ENCODE results near the gene MSH5. TPM values are rescaled to one million over a fixed set of nuclear protein-coding genes. Genes with fewer than 3 reads are reported as not detected.

The MSH5 gene
- total and polyA plus RNA-seq, 9 of the 15 experiments (the other 6 are each of a cell fraction or from before 2014, with no cell fraction given): 12.5 to 104 (median 46.6) TPM

DNA sequence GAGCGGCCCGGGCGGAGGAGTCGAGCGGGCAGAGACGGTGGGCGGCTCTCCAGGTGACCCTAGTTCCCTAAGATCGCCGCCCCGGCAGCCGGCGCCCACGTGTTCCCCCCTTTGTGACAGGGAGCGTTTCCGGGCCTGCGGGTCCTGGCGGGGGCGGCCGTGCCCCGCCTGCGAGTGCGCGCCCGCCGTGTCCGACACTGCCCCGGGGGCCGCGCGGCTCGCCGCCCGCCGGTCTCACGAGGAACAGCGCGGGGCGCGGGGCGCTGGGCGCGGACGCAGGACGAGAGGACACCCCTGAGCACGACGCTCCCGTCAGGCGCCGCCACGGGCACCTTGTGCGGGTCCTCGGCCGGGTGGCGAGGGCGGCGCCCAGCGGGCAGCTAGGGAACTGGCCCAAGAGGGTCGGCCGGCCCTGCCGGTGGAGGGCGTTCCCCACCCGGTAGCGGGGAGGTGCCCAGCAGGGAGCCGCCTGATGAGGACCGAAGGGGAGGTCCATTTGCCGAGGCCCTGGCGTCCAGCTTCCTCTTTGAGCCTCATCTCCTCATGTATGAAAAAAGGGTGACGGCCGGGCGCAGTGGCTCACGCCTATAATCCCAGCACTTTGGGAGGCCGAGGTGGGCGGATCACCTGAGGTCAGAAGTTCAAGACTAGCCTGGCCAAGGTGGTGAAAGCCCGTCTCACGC lies 56.0 kb downstream of the MSH5 start, which contains the start of gene VARS1 (continued):
- TF ChIP-seq SLC30A9 (CRISPR knock-in tag; IDR thresholded peaks at IDR 0.05) (0 out of 2 replicates have a peak, but pooled peaks have one; percentile 55), CXXC5 (CRISPR knock-in tag; IDR thresholded peaks at IDR 0.05) (peak; percentile 91), NR1H2 (CRISPR knock-in tag; IDR thresholded peaks at IDR 0.05) (peak; percentile 96), YBX1 (IDR thresholded peaks at IDR 0.05) (no peak), GATAD2A (IDR thresholded peaks at IDR 0.05) (peak; percentile 72), ZNF436 (CRISPR knock-in tag; IDR thresholded peaks at IDR 0.05) (peak; percentile 65), ZNF24 (IDR thresholded peaks at IDR 0.05) (peak; percentile 78), HDGF (IDR thresholded peaks at IDR 0.05) (peak; percentile 94; the same call in 1 of the 2 replicates), GTF2E2 (tag; IDR thresholded peaks at IDR 0.05) (peak; percentile 96; the same call in 1 of the 2 replicates), TCFL5 (CRISPR knock-in tag; conservative IDR thresholded peaks at IDR 0.05) (no peak), SETDB1 (IDR thresholded peaks at IDR 0.05; ENCODE audit: low read length) (no peak), RNF2 (IDR thresholded peaks at IDR 0.05) (peak; percentile 93), ZNF347 (CRISPR knock-in tag; IDR thresholded peaks at IDR 0.05; ENCODE audit: low read depth) (no peak), ZFX (CRISPR knock-in tag; IDR thresholded peaks at IDR 0.05) (peak; percentile 66), ZNF431 (CRISPR knock-in tag; IDR thresholded peaks at IDR 0.05) (0 out of 2 replicates have a peak, but pooled peaks have one; percentile 69), TRIM28 (IDR thresholded peaks at IDR 0.05) (peak; percentile 86), GABPB1 (CRISPR knock-in tag; IDR thresholded peaks at IDR 0.05) (peak; percentile 79; the same call in 1 of the 2 replicates), E2F3 (CRISPR knock-in tag; IDR thresholded peaks at IDR 0.05) (peak; percentile 89)
- TF ChIP-seq, protein P1, sequence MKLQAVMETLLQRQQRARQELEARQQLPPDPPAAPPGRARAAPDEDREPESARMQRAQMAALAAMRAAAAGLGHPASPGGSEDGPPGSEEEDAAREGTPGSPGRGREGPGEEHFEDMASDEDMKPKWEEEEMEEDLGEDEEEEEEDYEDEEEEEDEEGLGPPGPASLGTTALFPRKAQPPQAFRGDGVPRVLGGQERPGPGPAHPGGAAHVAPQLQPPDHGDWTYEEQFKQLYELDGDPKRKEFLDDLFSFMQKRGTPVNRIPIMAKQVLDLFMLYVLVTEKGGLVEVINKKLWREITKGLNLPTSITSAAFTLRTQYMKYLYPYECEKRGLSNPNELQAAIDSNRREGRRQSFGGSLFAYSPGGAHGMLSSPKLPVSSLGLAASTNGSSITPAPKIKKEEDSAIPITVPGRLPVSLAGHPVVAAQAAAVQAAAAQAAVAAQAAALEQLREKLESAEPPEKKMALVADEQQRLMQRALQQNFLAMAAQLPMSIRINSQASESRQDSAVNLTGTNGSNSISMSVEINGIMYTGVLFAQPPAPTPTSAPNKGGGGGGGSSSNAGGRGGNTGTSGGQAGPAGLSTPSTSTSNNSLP (IDR thresholded peaks at IDR 0.05; ENCODE audit: borderline replicate concordance, low read depth, low read length): peak; percentile 28; the same call in 1 of the 2 replicates
- TF ChIP-seq, protein P2, sequence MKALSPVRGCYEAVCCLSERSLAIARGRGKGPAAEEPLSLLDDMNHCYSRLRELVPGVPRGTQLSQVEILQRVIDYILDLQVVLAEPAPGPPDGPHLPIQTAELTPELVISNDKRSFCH (CRISPR knock-in tag; IDR thresholded peaks at IDR 0.05): no peak
- TF ChIP-seq, protein P2 (tag; IDR thresholded peaks at IDR 0.05): peak; percentile 98
- TF ChIP-seq, protein P3, sequence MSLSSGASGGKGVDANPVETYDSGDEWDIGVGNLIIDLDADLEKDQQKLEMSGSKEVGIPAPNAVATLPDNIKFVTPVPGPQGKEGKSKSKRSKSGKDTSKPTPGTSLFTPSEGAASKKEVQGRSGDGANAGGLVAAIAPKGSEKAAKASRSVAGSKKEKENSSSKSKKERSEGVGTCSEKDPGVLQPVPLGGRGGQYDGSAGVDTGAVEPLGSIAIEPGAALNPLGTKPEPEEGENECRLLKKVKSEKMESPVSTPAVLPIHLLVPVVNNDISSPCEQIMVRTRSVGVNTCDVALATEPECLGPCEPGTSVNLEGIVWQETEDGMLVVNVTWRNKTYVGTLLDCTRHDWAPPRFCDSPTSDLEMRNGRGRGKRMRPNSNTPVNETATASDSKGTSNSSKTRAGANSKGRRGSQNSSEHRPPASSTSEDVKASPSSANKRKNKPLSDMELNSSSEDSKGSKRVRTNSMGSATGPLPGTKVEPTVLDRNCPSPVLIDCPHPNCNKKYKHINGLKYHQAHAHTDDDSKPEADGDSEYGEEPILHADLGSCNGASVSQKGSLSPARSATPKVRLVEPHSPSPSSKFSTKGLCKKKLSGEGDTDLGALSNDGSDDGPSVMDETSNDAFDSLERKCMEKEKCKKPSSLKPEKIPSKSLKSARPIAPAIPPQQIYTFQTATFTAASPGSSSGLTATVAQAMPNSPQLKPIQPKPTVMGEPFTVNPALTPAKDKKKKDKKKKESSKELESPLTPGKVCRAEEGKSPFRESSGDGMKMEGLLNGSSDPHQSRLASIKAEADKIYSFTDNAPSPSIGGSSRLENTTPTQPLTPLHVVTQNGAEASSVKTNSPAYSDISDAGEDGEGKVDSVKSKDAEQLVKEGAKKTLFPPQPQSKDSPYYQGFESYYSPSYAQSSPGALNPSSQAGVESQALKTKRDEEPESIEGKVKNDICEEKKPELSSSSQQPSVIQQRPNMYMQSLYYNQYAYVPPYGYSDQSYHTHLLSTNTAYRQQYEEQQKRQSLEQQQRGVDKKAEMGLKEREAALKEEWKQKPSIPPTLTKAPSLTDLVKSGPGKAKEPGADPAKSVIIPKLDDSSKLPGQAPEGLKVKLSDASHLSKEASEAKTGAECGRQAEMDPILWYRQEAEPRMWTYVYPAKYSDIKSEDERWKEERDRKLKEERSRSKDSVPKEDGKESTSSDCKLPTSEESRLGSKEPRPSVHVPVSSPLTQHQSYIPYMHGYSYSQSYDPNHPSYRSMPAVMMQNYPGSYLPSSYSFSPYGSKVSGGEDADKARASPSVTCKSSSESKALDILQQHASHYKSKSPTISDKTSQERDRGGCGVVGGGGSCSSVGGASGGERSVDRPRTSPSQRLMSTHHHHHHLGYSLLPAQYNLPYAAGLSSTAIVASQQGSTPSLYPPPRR (CRISPR knock-in tag; IDR thresholded peaks at IDR 0.05; ENCODE audit: borderline replicate concordance): peak; percentile 95
- TF ChIP-seq, protein P4, sequence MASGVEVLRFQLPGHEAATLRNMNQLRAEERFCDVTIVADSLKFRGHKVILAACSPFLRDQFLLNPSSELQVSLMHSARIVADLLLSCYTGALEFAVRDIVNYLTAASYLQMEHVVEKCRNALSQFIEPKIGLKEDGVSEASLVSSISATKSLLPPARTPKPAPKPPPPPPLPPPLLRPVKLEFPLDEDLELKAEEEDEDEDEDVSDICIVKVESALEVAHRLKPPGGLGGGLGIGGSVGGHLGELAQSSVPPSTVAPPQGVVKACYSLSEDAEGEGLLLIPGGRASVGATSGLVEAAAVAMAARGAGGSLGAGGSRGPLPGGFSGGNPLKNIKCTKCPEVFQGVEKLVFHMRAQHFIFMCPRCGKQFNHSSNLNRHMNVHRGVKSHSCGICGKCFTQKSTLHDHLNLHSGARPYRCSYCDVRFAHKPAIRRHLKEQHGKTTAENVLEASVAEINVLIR (CRISPR knock-in tag; IDR thresholded peaks at IDR 0.05): 0 out of 2 replicates have a peak, but pooled peaks have one; percentile 27
